ENCODE measurements around the gene RRP1B.

GRCh38 chr21:43708745-43709381 is 49.5 kb downstream of the RRP1B start:
- TF ChIP-seq ZNF274 (IDR thresholded peaks at IDR 0.05; ENCODE audit: low read depth, low read length) (no peak), SUZ12 (IDR thresholded peaks at IDR 0.05; ENCODE audit: extremely low read depth, insufficient read depth, insufficient read length) (no peak)
